Progenitor cell of endocrine pancreas (in vitro differentiated cells): ENCODE measurements around the gene SEMA3B. TPM values are rescaled to one million over a fixed set of nuclear protein-coding genes. Genes with fewer than 3 reads are reported as not detected.
A peak's percentile ranks its signal among the peaks of the same experiment; 100 is the strongest.

ENCODE experiments used
- DNase-seq: peaks from one replicate; pipeline ENCODE4 v3.0.0; 2021; ENCODE audit warnings: low spot score; ENCODE audit not compliant: unreplicated experiment
- H3K27ac Mint-ChIP-seq: 2 replicates; pipeline ENCODE4 v1.8.0; 2021; ENCODE audit warnings: mild to moderate bottlenecking, moderate library complexity, mixed read lengths
- H3K27me3 Mint-ChIP-seq: 2 replicates; pipeline ENCODE4 v1.8.0; 2021; ENCODE audit warnings: mixed read lengths
- H3K36me3 Mint-ChIP-seq: 2 replicates; pipeline ENCODE4 v1.8.0; 2022; ENCODE audit warnings: mixed read lengths; ENCODE audit not compliant: insufficient read depth
- H3K4me1 Mint-ChIP-seq: 2 replicates; pipeline ENCODE4 v1.8.0; 2021; ENCODE audit warnings: low read depth, mixed read lengths
- H3K4me3 Mint-ChIP-seq: 2 replicates; pipeline ENCODE4 v1.8.0; 2021; ENCODE audit warnings: low read depth, mild to moderate bottlenecking, moderate library complexity, mixed read lengths
- H3K9me3 Mint-ChIP-seq: 2 replicates; pipeline ENCODE4 v1.8.0; 2021; ENCODE audit warnings: low read depth, mixed read lengths
- total RNA-seq: library from RNA; stranded (reverse); gene quantifications from 2 replicates; pipeline ENCODE4 v1.2.1, GENCODE V29; 2021
- TF ChIP-seq, protein P1 (sequence below): fragments of 200-600 bp; sonication (generic); IDR thresholded peaks from one replicate; pipeline ENCODE4 v1.5.0; 2021; ENCODE audit warnings: antibody characterized with exemption, mild to moderate bottlenecking; ENCODE audit not compliant: unreplicated experiment

SEMA3B gene
- total RNA-seq, 1 donor from 2014 or later = 24.6 TPM

DNA sequence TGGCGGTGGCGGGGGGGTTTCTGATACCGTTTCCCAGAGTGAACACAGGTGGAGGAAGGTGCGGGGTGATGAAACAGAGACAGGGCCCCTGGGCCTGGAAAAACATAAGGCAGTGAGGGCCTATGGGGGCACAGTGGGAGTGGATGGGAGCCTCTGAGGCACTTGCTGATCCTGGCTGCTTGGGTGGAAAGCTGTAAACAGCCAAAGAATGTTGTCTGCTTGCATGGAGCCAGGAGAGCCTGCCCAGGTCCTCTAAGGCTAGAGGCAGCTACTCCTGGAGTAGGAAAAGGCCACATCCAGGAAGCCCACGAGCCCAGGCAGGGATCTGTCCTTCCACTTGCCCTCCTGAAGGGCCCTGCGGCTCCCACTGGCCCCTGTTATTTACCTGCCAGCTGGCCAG is 2.9 kb upstream of the SEMA3B start:
- no peaks in the 10 kb centered on the region for H3K36me3 Mint-ChIP-seq
- peaks cover 38% of the 10 kb centered on the region for H3K4me1 Mint-ChIP-seq
- peak overlapping the region; percentile 92 for H3K27ac Mint-ChIP-seq
- H3K9me3 Mint-ChIP-seq = no peaks in the 10 kb centered on the region
- no peak for DNase-seq
- peaks cover 3% of the 10 kb centered on the region for H3K27me3 Mint-ChIP-seq
- TF ChIP-seq, protein P1, sequence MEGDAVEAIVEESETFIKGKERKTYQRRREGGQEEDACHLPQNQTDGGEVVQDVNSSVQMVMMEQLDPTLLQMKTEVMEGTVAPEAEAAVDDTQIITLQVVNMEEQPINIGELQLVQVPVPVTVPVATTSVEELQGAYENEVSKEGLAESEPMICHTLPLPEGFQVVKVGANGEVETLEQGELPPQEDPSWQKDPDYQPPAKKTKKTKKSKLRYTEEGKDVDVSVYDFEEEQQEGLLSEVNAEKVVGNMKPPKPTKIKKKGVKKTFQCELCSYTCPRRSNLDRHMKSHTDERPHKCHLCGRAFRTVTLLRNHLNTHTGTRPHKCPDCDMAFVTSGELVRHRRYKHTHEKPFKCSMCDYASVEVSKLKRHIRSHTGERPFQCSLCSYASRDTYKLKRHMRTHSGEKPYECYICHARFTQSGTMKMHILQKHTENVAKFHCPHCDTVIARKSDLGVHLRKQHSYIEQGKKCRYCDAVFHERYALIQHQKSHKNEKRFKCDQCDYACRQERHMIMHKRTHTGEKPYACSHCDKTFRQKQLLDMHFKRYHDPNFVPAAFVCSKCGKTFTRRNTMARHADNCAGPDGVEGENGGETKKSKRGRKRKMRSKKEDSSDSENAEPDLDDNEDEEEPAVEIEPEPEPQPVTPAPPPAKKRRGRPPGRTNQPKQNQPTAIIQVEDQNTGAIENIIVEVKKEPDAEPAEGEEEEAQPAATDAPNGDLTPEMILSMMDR = no peak
- no peak overlapping the region for H3K4me3 Mint-ChIP-seq

DNA sequence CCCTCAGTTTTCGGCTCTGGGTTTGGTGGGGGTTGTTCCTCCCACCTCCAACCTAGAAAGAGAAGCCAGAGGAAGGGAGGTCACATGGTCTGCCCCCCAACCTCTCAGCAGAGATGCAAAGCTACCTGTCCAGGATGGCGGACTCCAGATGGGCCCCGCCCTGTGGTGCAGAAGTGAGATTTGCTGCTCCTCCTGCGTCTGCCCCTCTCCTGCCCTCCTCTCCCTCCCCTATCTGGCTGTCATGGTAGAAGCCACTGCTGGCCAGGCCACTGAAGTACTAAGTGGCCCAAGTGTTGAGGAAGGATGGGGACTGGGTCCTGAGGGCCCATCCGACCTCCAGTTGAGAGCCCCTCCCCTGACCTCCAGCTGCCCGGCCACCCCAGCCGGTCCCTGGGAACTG is 2.1 kb upstream of the SEMA3B start:
- TF ChIP-seq, protein P1 = no peak
- no peak overlapping the region for H3K4me3 Mint-ChIP-seq
- no peaks in the 10 kb centered on the region for H3K36me3 Mint-ChIP-seq
- peaks cover 41% of the 10 kb centered on the region for H3K4me1 Mint-ChIP-seq
- H3K9me3 Mint-ChIP-seq = no peaks in the 10 kb centered on the region
- no peak for DNase-seq
- peaks cover 3% of the 10 kb centered on the region for H3K27me3 Mint-ChIP-seq
- H3K27ac Mint-ChIP-seq = peak overlapping the region; percentile 59

DNA sequence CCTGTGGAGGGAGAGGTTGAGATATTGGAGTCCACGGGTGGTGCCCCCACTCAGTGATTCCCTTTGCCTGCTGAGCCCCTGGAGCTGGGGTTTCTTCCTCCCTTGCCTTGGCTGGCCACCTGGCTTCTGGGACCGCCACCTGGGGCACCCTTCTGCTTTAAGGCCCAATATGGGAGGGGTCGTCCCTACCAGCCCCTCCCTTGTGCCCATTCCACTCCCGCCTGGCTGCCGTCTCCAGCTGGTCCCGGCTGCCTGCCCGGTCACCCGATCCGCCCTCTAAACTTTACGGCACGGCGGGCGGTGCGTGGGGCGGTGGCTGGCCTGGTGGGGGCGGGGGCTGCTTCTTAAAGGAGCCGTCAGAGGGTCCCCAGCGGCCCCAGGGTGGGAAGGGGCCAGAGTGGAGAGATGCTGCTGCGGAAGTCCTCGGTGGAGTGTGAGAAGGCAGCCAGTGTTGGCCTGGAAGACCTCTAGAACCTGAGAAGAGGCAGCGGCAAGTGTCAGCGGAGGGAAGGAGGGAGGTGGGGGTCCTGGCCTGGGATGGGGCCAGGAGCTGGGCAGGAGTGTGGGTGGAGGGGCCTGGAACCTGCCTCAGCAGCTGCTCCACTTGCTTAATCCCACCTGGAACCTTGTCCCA is 1.6 kb upstream of the SEMA3B start:
- Mint-ChIP-seq H3K36me3 (no peaks in the 10 kb centered on the region), H3K27me3 (peaks cover 3% of the 10 kb centered on the region), H3K4me3 (peak overlapping the region; percentile 41), H3K4me1 (peaks cover 41% of the 10 kb centered on the region), H3K9me3 (no peaks in the 10 kb centered on the region), H3K27ac (peak overlapping the region; percentile 59)
- DNase-seq = no peak
- TF ChIP-seq, protein P1 = no peak

DNA sequence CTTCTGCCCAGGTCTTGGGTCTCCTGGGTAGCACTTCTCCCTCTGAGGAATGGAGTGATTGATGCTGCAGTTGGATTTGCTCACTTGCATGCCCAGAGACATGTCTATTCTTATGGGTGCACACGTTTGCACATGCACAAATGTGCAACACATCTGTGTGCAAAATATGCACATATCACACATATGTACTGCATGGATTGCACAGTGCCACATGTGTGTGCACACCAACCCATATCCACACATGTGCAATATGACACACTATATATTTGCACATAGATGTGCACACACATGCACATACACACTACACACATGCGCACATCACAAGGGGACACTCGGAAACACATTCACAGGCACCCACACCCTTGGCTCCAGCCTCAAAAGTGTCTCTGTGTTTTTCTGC is 671 bp upstream of the SEMA3B start:
- no peaks in the 10 kb centered on the region for H3K9me3 Mint-ChIP-seq
- no peak overlapping the region for H3K4me3 Mint-ChIP-seq
- peaks cover 8% of the 10 kb centered on the region for H3K27me3 Mint-ChIP-seq
- no peak overlapping the region for H3K27ac Mint-ChIP-seq
- no peak for DNase-seq
- TF ChIP-seq, protein P1 = no peak
- no peaks in the 10 kb centered on the region for H3K36me3 Mint-ChIP-seq
- peaks cover 40% of the 10 kb centered on the region for H3K4me1 Mint-ChIP-seq

DNA sequence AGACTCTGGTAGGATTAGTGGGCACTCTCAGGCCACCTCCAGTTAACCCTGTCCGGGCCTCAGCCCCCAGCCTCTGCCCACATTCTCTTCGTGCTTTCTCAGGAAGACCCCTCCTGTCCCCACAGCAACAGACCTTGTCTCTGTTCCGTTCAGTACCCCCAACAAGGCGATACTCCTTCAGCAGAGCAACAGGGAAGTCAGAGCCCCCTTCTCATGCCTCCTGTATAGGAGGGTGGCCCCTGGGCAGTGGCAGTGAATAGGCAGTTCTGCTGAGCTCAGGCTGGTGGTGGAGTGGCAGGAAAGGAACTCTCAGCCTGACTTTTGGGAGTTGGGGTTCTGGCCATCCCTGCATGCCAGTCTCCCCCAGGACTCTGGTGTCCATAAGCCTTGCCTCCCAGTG is 513 bp downstream of the SEMA3B start:
- Mint-ChIP-seq H3K4me1 (peaks cover 36% of the 10 kb centered on the region), H3K9me3 (no peaks in the 10 kb centered on the region), H3K4me3 (no peak overlapping the region), H3K27me3 (peaks cover 16% of the 10 kb centered on the region), H3K36me3 (peaks cover 4% of the 10 kb centered on the region), H3K27ac (no peak overlapping the region)
- no peak for DNase-seq
- TF ChIP-seq, protein P1 = no peak
